ENCODE data around the gene ZC2HC1C. TPM values are rescaled to one million over a fixed set of nuclear protein-coding genes. Genes with fewer than 3 reads are reported as not detected.
"Not testable (repeated sequence)": the region's sequence is repeated elsewhere in the genome, so short reads cannot be mapped to it uniquely, and the experiment has no call there.

The ZC2HC1C gene
- total and polyA plus RNA-seq, 10 of the 15 experiments (the other 5 are each of a cell fraction or from before 2014, with no cell fraction given): 0.92 to 3.7 (median 1.6) TPM

DNA sequence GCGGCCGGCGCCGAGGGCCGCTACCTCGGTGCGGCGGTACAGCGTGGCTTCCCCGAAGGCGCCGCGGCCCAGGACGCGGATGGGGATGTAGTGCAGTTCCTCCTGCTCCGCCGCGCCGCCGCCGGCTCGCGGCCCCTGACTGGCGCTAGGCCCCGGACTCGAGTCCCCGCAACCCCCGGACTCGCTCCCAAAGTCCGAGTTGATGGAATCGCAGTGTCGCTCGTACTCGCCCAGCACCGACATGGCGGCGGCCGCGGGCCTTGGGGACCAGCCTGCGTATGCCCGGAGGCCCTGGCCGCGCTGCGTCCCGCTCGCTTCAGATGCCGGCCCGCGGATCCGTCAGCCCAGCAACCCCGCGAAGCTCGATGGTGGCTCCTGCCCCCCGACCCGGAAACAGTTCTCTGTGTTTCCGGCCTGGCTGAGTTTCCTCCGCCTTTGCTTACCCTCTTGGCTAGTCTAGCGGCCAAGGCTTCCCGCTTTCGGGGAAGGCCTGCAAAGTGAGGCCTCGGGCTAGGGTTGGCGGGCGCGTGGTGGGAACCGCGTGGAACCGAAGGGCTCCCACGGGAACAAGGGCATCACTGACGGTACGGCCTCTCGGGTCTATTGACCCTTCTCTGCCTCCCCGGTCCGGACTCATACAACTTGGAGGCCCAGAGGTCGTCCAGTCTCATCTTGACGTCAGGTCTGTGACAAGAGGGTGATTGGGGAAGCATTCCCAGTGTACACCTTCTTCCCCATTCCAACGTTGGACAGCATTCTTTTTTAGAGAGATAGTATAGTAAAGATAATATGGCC, 57.4 kb downstream of the ZC2HC1C start, which contains the start of gene NEK9 (continued):
- TF ChIP-seq BHLHE40 (IDR thresholded peaks at IDR 0.05; ENCODE audit: borderline replicate concordance in 1 of 2, low read depth in 2 of 2, low read length in 1 of 2) (peak in 1 of 2 experiments; percentile 38; a peak in 1 of 4 replicates), GATAD2B (conservative IDR thresholded peaks at IDR 0.05; ENCODE audit: low read depth) (peak; percentile 90; the same call in 1 of the 2 replicates)

DNA sequence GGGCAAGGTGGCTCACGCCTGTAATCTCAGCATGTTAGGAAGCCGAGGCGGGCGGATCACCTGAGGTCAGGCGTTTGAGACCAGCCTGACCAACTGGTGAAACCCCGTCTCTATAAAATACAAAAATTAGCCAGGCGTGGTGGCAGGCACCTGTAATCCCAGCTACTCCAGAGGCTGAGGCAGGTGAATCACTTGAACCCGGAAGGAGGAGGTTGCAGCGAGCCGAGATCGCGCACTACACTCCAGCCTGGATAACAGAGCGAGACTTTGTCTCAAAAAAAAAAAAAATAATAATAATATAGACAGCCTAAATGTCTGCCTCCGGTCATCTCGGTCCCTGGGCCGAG, 58.0 kb downstream of the ZC2HC1C start:
- not testable (repeated sequence) for H4K20me1 ChIP-seq (ENCODE audit: control insufficient read depth, insufficient read depth); BruUV-seq (replicated peaks); ATAC-seq; DNase-seq (ENCODE audit: low read depth, low spot score); H3K9me3 ChIP-seq (replicated peaks; ENCODE audit: control insufficient read depth, insufficient read depth, low read length); FAIRE-seq; H3K36me3 ChIP-seq (ENCODE audit: control insufficient read depth in 2 of 2, insufficient read depth in 2 of 2, low read length in 1 of 2); H3K27me3 ChIP-seq (replicated peaks in 1 of 2; ENCODE audit: control insufficient read depth in 2 of 2, insufficient read depth in 2 of 2, low read length in 1 of 2)
- intact Hi-C loops (cut with micrococcal nuclease; ENCODE audit: unreplicated experiment): loop anchor here (2.0 kb wide), 1 partner anchor 359 kb away; no protein-coding TSS in a partner anchor
- RAD21 ChIA-PET (ENCODE audit: unreplicated experiment): interaction anchor here (1.2 to 2.4 kb wide), 4 partner anchors 11 to 326 kb away, joined by 3 to 6 read pairs (median 4); no protein-coding TSS in a partner anchor
- Histone ChIP-seq H3K27ac (ENCODE audit: control insufficient read depth, insufficient read depth) (peak overlapping the region; percentile 88), H2AFZ (ENCODE audit: control insufficient read depth, low read depth, low read length) (peak overlapping the region; percentile 95), H3K4me1 (ENCODE audit: control insufficient read depth, insufficient read depth, low read length) (peaks cover 11% of the 10 kb centered on the region), H3K9ac (ENCODE audit: control insufficient read depth, insufficient read depth, low read length) (peak overlapping the region; percentile 95), H3K79me2 (ENCODE audit: control insufficient read depth, insufficient read depth, low read length) (peaks cover 32% of the 10 kb centered on the region), H3K4me3 (peak overlapping the region; percentile 76), H3K4me2 (ENCODE audit: control insufficient read depth, insufficient read depth) (peak overlapping the region; percentile 95)
- POLR2A ChIA-PET: interaction anchor here (0.6 to 1.3 kb wide), 4 partner anchors 10 to 175 kb away, joined by 3 read pairs; no protein-coding TSS in a partner anchor
- in situ Hi-C loops (cut with MboI): loop anchor here (5.0 to 10.0 kb wide), 3 partner anchors 357 to 527 kb away; no protein-coding TSS in a partner anchor
- TF ChIP-seq MLLT1 (IDR thresholded peaks at IDR 0.05): 0 out of 2 replicates have a peak, but pooled peaks have one; percentile 38
- SMC1A ChIA-PET (ENCODE audit: uncharacterized antibody, unreplicated experiment): interaction anchor here (1.0 to 5.2 kb wide), 6 partner anchors 9 to 178 kb away, joined by 3 to 154 read pairs (median 10); no protein-coding TSS in a partner anchor
- 34% methylated on average over 16 of the region's 16 CpGs for WGBS (ENCODE audit: insufficient coverage, insufficient replicate concordance, low lambda C conversion rate, missing lambda C conversion rate)
- CTCF ChIA-PET: interaction anchor here (0.6 to 11.2 kb wide), 5 partner anchors 10 to 299 kb away, joined by 3 to 279 read pairs (median 4); no protein-coding TSS in a partner anchor

All from GM12878 (cell line).